GM18517 (cell line): ENCODE results near the gene RSPH1.
A peak's percentile ranks its signal among the peaks of the same experiment; 100 is the strongest.

Source experiments
- ATAC-seq: cut with Tn5 transposase; IDR thresholded peaks from one replicate; pipeline ENCODE4 v1.9.1; 2021; ENCODE audit warnings: mild to moderate bottlenecking, moderate library complexity; ENCODE audit not compliant: unreplicated experiment

RSPH1 gene

GRCh38 chr21:42496120-42496838 is at the start of gene RSPH1:
Gene RSPH1, minus strand, starts transcription at chr21:42496224. Its CDS starts 38 bp downstream, at chr21:42496186.
- peak; percentile 98 for ATAC-seq

GRCh38 chr21:42545745-42546144 is 49.7 kb upstream of the RSPH1 start:
- no peak for ATAC-seq

DNA sequence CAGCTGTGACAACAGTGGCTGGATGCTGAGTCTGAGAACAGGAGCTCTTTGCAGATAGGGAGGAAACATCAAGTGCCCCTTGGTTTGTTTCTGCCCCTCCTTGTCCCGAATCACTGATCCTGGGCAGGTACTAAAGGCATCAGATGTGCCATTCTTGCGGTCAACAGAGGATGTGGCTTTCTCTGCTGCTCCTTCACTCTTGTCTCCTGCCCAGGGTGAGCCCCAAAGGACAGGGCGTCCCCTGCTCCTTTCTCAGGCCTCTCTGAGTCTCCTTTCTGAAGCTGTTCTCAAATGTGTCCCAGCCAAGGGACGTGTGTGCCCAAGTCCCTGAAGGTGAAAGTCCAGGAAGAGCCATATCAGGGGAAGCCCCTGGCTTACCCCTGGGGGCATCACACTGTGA is 49.3 kb upstream of the RSPH1 start:
- no peak for ATAC-seq

GRCh38 chr21:42544544-42544943 is 48.5 kb upstream of the RSPH1 start:
- ATAC-seq: no peak

DNA sequence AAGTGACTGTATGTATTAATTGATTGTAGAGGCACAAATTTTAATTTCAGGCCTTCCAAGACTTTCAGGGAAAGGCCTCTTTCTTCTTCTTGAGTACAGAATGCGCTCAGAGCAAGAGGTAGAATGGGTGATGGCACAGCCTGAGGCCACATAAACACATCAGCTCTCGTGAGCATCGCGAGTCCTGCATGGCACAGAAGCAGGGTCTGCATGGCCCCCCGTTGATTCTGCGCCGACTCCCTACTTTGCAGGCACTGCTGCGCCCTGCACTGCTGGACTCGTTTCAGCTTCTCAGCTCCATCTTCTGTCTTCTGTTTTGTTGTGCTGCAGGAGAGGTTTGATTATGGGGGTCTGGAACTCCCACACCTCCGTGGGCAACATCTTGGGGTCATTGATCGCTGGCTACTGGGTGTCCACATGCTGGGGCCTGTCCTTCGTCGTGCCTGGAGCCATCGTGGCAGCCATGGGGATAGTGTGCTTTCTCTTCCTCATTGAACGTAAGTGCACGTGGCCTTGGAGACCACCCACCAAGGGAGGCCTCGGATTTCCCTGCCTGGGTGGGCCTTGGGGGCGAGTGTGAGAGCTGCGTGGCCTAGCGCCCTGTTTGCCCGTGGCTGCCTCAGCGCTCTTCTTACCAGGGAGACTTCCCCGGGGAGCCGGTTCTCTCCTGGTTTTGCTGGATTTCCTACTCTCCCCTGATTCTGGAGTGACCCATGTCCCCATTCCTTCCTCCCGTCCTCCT is 47.3 kb upstream of the RSPH1 start:
- no peak for ATAC-seq

DNA sequence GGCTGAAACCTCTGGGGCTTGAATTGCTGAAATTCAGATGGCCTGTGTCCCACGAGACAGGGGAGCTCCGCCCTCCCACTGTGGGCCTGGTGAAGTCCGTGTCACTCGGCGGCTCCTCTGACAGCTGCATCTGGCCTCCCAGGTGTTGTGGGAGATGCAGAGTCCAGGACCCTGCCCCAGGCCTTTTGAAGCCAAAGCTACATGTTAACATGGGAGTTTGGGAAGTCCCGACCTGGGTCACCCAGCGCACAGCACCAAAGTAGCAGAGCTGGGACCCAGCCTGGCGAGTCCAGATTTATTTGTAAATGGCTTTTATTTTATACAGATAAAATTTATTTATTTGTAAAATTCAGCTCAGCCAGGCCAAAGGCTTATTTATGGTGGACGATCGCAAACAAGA is 46.6 kb upstream of the RSPH1 start:
- ATAC-seq: no peak

DNA sequence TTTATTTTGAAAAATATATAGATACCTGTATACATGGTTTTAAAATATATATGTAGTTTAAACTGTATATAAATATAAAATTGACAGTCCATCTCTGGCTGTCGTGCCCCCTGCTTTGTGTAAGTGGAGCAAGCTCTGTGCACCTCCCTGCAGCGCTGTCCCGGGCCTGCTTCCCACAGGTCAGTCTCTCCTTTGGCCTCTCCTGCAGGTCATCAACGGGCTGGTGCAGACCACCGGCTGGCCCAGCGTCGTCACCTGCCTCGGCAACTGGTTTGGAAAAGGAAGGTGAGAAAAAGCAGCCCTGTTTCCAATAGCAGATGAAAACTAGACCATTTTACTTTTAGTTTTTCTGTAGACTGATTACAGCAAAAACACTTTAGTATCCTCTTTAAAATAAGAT is 46.2 kb upstream of the RSPH1 start:
- ATAC-seq: no peak

- ATAC-seq: no peak
Measured at GRCh38 chr21:42541618-42542017, 45.6 kb upstream of the RSPH1 start.

- ATAC-seq: no peak
Measured at GRCh38 chr21:42541174-42541573, 45.1 kb upstream of the RSPH1 start.

GRCh38 chr21:42540396-42540795 is 44.4 kb upstream of the RSPH1 start:
- ATAC-seq: no peak

GRCh38 chr21:42539931-42540343 is 43.9 kb upstream of the RSPH1 start:
- no peak for ATAC-seq

DNA sequence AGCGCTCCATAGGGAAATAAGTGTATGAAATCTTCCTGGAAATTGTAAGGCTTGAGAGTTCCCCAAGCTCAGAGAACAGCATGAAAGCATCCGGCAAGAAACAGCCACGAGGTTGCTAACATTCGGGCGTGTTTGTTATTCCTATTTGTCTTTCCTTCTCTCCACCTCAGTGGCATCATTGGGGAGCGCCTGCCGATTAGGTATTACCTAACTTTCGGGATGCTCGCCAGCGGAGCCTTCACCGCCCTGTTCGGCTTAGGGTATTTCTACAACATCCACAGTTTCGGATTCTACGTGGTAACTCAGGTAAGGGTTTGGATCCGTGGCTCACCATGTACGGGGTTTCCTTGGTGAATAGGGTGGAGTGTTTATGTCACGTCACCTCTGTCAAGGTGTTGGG is 43.3 kb upstream of the RSPH1 start:
- ATAC-seq: no peak

DNA sequence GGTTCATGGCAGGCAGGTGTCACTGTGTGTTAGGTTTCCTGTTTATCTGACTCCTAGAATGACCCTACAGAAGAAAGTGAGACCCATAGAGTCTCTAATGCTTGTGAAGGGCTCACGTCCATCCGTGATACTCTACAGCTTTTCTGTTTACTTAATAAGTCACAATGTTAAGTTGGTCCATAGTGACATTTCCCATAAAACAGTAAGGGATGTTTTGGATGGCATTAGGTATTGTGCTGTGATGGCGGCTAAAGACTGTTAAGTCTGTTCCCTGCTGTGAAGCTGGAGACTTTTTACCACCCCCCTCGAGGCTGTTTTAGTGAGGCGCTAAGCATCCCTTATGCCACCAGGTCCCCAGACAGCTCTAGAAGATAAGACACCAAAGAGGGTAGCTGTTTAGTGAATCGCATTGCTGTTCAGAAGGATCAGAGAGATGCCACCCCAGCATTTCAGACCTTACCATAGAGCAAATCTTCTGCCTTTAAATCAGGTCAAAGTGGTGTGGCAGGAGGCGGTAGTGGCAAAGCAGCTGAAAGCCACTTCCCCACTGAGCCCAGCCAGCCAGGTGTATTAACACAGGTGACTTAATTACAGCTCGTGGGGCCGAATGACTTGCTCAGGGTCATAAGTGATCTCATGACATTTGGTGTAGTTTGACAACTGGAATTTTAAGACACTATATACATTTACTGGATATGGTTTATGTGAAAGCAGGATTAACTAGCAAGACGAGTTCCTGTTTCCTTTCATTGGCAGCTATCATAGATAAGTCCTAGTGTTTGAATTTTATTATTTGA is 42.7 kb upstream of the RSPH1 start:
- no peak for ATAC-seq

DNA sequence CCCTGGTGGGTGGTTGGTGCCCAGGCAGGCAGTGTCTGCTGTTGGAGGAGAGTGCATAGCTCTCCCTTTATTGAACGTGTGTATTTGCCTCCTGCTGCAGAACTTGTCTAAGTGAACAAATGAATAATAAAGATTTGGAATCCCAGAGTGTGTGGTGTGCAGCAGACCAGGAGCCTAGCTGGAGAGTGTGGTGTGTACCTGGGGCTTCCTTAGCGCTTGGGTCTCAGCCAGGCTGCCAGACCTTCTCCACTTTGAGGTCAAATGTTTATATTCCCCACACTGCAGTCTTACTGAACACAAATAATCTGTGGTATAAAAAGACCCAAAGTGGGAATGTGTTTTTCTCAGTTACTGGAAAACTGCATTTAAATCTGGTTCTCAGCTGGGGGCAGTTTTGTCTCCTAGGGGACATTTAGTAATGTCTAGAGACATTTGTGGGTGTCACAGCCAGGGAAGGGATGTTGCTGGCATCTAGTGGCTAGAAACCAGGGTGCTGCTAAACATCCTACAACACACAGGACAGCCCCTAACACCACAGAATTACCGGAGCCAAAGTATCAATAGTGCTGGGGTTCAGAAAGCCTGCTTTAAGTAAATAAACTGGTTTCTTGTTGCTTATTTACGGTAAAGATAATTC is 41.2 kb upstream of the RSPH1 start:
- ATAC-seq: no peak

DNA sequence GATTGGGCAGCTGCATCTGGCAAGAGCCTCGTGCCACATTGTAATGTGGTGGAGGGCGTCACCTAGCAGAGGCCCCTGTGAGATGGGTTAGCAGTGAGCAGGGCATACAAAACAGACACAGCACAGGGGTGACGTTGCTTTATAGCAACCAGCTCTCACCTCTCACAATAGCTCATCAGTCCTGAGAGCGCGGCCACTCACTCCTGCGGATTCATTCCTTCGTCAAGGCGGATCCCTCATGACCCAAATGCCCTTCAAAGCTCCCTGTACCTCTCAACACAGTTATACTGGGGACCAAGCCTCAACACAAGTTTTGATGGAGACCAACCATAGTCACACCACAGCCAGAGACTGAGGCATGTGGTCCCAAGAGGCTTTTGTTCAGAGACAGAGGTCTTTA is 40.6 kb upstream of the RSPH1 start:
- no peak for ATAC-seq

GRCh38 chr21:42535602-42536171 is 39.7 kb upstream of the RSPH1 start:
- peak; percentile 53 for ATAC-seq

DNA sequence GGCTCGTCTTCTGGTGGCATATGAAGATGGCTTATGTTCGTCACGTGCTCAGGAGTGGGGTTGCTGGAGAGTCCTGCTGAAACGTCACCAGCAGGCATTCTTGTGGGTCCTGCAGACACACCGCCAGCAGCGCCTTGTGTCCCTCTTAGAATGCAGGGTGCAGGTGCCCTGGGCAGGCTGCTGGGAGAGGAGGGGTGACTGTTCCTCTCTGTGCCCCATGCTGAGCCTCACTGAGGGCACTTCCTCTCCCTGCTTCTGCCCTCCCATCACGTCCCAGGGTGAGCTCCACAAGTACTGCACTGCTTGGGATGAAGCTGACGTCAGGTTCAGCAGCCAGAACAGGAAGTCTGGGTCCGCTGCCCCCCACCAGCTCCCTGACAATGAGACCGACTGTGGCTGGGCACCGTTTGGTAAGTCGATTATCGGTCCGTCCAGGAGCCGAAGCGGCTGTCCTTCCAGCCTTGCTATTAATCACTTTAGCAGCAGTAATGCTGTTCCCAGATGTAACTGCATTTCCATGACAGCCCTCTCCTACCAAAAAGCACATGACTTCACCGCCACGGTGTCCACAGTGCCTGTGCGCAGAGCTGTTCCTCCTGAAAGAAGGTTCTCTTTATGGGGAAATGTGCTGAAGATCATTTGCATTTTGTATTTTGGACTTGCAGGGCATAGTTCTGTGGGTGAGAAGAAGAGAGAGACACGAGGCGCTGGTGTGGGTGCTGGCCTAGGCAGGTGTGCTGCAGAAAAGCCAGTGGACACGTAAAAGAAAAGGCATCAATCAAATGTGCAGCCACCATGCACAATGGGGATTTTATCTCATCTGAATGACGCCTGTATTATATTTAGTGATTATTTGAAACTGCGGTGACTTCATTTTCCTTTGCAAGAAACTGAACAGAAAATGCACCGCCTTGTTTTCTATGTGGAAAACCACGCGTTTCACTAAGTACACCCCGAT is 38.7 kb upstream of the RSPH1 start:
- peak; percentile 43 for ATAC-seq

DNA sequence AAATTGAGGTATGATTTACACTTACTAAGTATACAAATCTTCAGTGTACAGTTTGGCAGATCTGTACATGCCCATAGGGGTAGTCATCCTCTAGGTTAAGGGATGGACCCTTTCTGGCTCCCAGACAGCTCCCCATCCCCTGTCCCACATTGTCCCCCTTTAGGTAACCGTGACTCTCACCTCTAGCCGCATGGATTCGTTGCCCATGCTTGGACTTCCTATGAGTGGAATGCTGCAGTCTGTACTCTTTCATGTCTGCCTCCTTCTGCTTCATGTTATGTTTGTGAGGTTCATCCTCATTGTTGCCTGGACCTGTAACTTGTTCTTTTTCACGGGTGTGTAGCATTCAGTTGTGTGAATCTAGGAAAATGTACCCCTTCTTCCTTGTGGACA is 37.9 kb upstream of the RSPH1 start:
- ATAC-seq: no peak

GRCh38 chr21:42533306-42533962 is 37.4 kb upstream of the RSPH1 start:
- no peak for ATAC-seq
